HG03460 (cell line): ENCODE data around the gene GGT6.
A peak's percentile ranks its signal among the peaks of the same experiment; 100 is the strongest.

Source experiments
- ATAC-seq: cut with Tn5 transposase; IDR thresholded peaks from one replicate; pipeline ENCODE4 v1.9.1; 2021; ENCODE audit not compliant: unreplicated experiment

Gene GGT6

GRCh38 chr17:4554441-4554996, 5.9 kb downstream of the GGT6 start:
- peak; percentile 4 for ATAC-seq

- no peak for ATAC-seq
Observed at GRCh38 chr17:4553669-4554068, 6.7 kb downstream of the GGT6 start.

- no peak for ATAC-seq
Observed at GRCh38 chr17:4551796-4552525, 8.4 kb downstream of the GGT6 start.

GRCh38 chr17:4551141-4551540, 9.2 kb downstream of the GGT6 start:
- no peak for ATAC-seq

- no peak for ATAC-seq
Observed at GRCh38 chr17:4550534-4551039, 9.8 kb downstream of the GGT6 start.

GRCh38 chr17:4549781-4550533, 10.4 kb downstream of the GGT6 start:
- ATAC-seq, result no peak

GRCh38 chr17:4548721-4549531, 11.5 kb downstream of the GGT6 start:
- ATAC-seq, result no peak

GRCh38 chr17:4548061-4548461, 12.3 kb downstream of the GGT6 start:
- ATAC-seq, result no peak

GRCh38 chr17:4547118-4547906, 13.1 kb downstream of the GGT6 start:
- ATAC-seq, result no peak

GRCh38 chr17:4545217-4545951, 15.0 kb downstream of the GGT6 start:
- ATAC-seq, result no peak

GRCh38 chr17:4544951-4545216, 15.5 kb downstream of the GGT6 start:
- no peak for ATAC-seq

GRCh38 chr17:4544135-4544950, 16.0 kb downstream of the GGT6 start:
- no peak for ATAC-seq

GRCh38 chr17:4543557-4544026, 16.8 kb downstream of the GGT6 start:
- ATAC-seq, result no peak

- ATAC-seq, result no peak
Observed at GRCh38 chr17:4542726-4543191, 17.6 kb downstream of the GGT6 start.

GRCh38 chr17:4542003-4542725, 18.2 kb downstream of the GGT6 start:
- no peak for ATAC-seq

GRCh38 chr17:4541328-4542002, 18.9 kb downstream of the GGT6 start:
- ATAC-seq, result no peak

- ATAC-seq, result no peak
Observed at GRCh38 chr17:4540687-4541327, 19.6 kb downstream of the GGT6 start.
